ENCODE results near the gene INHBA. TPM values are rescaled to one million over a fixed set of nuclear protein-coding genes. Genes with fewer than 3 reads are reported as not detected.

Gene INHBA
- total RNA-seq, 1 donor, result 65.2 TPM

DNA sequence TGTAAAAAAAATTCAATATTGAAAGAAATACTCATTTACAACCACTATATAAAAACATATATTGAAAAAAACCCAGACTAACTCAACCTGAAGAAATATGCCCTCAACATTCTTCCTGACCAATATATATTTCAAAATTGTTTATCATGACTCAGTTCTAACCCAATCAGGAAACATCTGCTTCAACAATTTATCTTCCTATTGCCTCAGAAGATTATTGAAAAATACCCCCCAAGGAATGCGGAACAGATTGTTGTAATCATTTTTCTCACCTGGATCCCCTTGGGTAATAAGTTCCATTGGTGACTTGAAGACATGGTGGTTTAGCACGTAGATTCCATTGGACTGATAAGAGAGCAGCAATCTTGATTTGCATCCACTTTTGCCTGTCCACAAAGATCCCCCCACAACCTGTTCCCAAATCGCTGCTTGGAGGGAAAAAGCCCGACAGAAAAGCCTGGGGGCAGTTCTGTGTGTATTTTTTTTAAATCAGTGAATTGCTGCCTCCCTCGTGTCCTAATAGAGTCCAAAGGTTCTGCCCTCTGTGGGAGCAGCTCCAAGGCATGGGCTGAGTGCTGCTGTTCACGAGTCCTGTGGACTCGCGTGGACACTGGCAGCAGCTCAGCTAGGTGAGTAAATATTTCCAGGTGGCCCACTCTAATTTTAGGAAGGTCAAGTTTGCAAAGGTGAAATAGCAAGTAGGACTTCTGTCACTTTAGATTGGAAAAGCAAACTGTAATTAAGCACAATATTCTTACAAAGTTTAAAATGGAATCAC is 5.9 kb upstream of the INHBA start:
- H3K4me3 ChIP-seq (ENCODE audit: low read depth, low read length), result no peak overlapping the region
- TF ChIP-seq, protein P1, sequence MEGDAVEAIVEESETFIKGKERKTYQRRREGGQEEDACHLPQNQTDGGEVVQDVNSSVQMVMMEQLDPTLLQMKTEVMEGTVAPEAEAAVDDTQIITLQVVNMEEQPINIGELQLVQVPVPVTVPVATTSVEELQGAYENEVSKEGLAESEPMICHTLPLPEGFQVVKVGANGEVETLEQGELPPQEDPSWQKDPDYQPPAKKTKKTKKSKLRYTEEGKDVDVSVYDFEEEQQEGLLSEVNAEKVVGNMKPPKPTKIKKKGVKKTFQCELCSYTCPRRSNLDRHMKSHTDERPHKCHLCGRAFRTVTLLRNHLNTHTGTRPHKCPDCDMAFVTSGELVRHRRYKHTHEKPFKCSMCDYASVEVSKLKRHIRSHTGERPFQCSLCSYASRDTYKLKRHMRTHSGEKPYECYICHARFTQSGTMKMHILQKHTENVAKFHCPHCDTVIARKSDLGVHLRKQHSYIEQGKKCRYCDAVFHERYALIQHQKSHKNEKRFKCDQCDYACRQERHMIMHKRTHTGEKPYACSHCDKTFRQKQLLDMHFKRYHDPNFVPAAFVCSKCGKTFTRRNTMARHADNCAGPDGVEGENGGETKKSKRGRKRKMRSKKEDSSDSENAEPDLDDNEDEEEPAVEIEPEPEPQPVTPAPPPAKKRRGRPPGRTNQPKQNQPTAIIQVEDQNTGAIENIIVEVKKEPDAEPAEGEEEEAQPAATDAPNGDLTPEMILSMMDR (IDR thresholded peaks at IDR 0.05; ENCODE audit: insufficient read depth, low read depth, low read length), result no peak
- no peak for DNase-seq (ENCODE audit: low read depth)

DNA sequence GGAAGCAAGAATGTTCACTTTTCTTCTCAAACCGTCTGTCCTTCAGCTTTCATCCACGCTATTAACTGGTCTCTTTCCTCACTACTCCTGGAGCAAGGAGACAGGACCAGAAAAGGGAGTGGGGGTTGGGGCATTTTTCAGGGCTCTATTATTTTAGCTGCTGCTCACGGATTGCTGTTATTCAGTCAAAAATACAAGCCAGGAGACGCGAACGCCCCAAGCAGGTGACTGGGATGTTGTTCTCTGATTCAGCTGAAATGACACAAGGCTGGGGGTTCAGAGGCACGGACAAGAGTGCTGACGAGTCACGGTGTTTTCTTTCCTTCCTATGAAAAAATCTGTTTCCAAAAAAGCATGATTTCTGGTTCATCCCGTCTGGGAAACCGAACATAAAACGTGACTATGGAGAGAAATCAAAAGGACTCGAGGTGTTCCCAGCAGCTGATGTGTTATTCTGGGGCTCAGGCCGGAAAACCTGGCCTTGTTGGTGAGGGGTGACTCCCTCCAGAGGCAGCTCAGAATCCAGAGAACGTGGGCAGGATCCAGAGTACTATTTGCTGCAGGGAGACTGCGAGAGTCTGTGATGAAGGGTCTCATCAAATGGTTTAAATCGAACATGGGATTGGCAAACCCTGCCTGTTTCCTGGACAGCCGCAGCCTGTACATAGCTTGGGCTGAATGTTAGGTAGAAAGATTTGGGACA is 3.5 kb upstream of the INHBA start:
- no peak overlapping the region for H3K4me3 ChIP-seq (ENCODE audit: low read depth, low read length)
- no peak for DNase-seq (ENCODE audit: low read depth)
- TF ChIP-seq, protein P1 (IDR thresholded peaks at IDR 0.05; ENCODE audit: insufficient read depth, low read depth, low read length), result no peak

DNA sequence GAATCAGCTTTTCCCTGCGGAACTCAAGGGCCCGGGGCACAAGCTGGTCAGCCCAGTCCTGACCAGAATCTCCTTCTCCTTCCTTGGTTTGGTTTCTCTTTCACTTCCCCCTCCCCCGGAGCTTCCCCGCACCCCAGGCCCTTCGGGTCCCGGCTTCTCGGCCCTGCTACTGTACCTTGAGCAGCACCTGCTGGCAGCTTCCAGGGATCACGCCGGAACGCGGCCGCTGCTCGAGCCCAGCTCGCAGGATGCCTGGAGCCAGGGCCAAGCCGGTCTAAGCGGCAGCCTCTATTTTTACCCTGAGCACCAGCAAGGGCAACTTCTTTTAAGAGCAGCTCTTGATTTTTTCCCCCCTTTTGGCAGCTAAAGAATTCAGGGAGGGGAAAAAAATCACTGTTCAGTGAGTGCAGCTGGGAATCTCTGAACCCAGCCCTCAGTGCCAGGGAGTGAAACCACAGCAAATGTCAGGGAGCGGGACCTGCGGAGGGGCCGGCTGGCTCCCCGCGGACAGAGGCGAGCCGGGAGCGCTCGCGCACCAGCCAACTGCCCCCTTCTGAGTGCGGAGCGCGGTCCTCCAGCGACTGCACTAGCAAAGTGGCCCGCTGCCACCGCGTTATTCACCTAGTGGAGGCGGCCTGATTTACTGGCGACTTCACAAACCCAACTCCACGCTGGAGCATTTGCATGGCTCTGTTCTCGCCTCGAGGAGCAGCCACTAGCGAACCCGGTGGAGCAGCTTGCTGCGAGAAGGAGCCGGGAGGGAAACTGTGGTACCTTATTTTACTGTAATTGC is 2.4 kb upstream of the INHBA start:
- DNase-seq (ENCODE audit: low read depth), result peak; percentile 94
- TF ChIP-seq, protein P1 (IDR thresholded peaks at IDR 0.05; ENCODE audit: insufficient read depth, low read depth, low read length), result peak; percentile 84
- peak overlapping the region; percentile 61 for H3K4me3 ChIP-seq (ENCODE audit: low read depth, low read length)

DNA sequence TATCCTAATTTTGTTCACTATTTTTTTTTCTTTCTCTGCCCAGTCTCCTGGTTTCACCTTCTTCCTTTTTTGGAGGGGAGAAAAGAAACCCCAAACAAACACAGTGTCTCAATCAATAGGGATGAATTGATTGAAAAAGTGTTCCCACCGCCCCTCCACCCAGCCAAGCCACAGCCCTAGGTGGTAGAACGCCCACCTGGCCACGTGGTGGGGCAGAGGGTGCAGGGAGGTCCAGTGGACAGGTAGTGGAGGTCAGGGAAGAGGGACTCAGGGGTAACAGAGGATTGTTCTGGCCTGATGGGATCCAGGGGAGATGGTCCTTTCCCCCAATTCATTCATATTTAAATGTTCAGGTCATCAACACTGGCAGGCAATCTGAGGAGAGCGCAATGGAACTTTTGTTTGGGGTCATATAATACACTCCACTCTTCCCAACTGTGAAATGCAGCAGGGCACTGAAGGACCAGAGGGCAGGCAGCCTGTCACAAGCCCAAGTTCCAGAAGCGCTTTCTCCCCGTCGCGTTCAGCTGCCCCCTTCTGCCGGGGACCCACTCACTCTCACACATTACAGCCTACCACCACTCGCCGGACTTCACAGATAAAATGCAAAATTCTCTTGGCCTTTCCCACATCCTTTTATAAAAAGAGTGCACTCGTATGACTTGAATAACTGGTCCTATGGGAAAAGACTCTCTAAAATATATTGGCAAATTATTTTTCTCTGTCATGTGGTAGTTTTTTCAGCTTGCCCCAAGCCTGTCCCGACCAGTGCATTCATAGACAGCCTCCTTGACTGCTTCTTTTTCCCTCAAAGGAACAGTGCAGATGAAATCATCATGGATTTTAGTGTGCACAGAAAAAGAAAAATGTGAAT is 1.6 kb downstream of the INHBA start:
- TF ChIP-seq, protein P1 (IDR thresholded peaks at IDR 0.05; ENCODE audit: insufficient read depth, low read depth, low read length), result no peak
- no peak for DNase-seq (ENCODE audit: low read depth)
- H3K4me3 ChIP-seq (ENCODE audit: low read depth, low read length), result peak overlapping the region; percentile 70

DNA sequence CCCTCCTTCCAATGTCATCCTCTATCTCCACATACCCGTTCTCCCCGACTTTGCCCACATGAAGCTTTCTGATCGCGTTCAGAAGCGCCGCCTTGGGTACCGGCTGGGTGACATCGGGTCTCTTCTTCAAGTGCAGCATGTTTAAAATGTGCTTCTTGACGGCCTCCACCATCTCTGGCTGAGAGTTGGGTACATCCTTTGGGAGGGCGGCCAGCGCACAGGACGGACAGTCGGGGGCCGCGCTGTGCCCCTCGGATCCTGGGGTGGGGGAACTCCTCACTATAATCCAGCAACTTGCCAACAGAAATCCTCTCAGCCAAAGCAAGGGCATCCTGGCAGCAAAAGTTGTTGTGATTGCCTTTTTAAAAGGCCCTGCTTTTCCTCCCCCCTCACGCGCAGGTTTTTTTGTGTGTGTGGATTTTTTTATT is 2.8 kb downstream of the INHBA start:
- DNase-seq (ENCODE audit: low read depth), result no peak
- peak overlapping the region; percentile 70 for H3K4me3 ChIP-seq (ENCODE audit: low read depth, low read length)
- TF ChIP-seq, protein P1 (IDR thresholded peaks at IDR 0.05; ENCODE audit: insufficient read depth, low read depth, low read length), result no peak

DNA sequence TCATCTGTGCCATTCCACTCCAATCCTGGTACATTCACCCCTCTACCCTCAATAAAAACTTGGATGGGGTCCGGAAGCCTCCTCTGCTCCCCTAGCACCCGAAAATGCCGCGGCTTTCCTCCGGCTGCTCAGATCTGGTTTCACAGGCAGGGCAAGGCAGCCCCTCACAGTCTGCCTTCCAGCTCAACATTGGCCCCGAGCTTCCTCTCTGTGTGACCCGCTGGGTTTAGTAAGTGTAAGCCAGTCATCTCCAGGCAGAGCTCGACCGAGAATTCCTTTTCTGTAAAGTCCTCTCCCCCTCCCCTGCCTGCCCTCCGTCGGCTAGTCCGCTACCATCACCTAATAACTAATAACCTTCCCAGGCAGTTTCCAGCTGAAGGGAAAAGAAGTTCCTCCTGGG is 3.4 kb downstream of the INHBA start:
- TF ChIP-seq, protein P1 (IDR thresholded peaks at IDR 0.05; ENCODE audit: insufficient read depth, low read depth, low read length), result no peak
- peak overlapping the region; percentile 70 for H3K4me3 ChIP-seq (ENCODE audit: low read depth, low read length)
- no peak for DNase-seq (ENCODE audit: low read depth)

All from fibroblast of villous mesenchyme (primary cell).